ENCODE measurements around the gene DENND11. TPM values are rescaled to one million over a fixed set of nuclear protein-coding genes. Genes with fewer than 3 reads are reported as not detected.

DENND11 gene
- total and polyA plus RNA-seq, 2 of the 4 experiments (the other 2 are of a cell fraction), result 2.9 to 5.0 TPM

DNA sequence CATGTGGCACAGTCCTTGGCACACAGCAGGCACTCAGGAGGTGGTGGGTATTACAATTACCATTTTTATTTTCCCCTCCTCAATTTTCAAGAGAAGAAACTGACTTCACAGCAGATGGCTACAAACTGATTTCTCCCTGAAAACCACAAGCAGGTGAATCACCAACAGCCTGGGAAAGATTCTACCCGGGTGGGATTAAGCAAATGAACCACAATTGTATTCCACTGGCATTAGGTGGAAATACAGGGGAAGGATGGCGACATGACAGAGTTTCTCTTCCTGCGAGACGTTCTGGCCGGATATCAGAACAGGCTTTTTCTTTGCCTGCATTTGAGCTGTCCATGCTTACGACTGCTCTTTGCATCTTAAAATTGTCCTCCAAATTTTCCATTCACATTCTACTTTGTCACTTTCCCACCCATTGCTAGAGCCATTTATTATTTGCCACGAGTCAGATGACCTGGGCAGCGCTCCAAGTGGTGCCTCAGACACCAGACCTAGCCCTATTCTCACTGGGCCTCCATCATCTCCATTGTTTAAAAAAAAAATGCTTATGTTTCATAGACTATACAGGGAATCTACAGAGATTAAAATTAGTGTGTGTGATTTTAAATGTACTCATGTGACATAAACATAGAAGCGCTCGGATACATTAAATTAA lies 4.6 kb downstream of the DENND11 start:
- Histone ChIP-seq H2AFZ (replicated peaks; ENCODE audit: low read length, poor library complexity) (no peak overlapping the region), H3K9ac (ENCODE audit: low read depth, low read length) (no peak overlapping the region), H3K4me3 (ENCODE audit: insufficient read depth, low read depth, low read length) (no peak overlapping the region), H2BK20ac (ENCODE audit: low read depth, low read length) (no peak overlapping the region), H4K5ac (ENCODE audit: low read depth, low read length) (no peak overlapping the region), H3K4ac (ENCODE audit: low read depth, low read length) (no peak overlapping the region), H3K14ac (replicated peaks; ENCODE audit: low read depth, low read length) (no peak overlapping the region), H3K18ac (ENCODE audit: low read depth, low read length) (no peak overlapping the region), H3K36me3 (ENCODE audit: control insufficient read depth, insufficient read depth, low read length) (no peaks in the 10 kb centered on the region), H2BK15ac (ENCODE audit: low read depth, low read length) (no peak overlapping the region), H2BK5ac (ENCODE audit: low read depth, low read length, poor library complexity, severe bottlenecking) (no peak overlapping the region), H3K79me1 (ENCODE audit: low read depth in 1 of 2, low read length in 2 of 2) (peaks cover 8 to 11% of the 10 kb centered on the region in 2 experiments; a peak in 2 of 4 replicates), H4K20me1 (ENCODE audit: insufficient read depth, low read length) (no peaks in the 10 kb centered on the region; the same call in 1 of the 2 replicates), H3K9me1 (ENCODE audit: insufficient read depth, low read length) (no peaks in the 10 kb centered on the region), H3K27me3 (ENCODE audit: control insufficient read depth, insufficient read depth, low read length) (no peaks in the 10 kb centered on the region), H2AK9ac (replicated peaks; ENCODE audit: low read depth, low read length, poor library complexity) (no peak overlapping the region), H3K56ac (ENCODE audit: extremely low read depth, insufficient read depth, low read length) (no peak overlapping the region), H2BK120ac (ENCODE audit: low read depth, low read length) (no peak overlapping the region), H3K9me3 (ENCODE audit: control insufficient read depth, insufficient read depth, low read length) (no peaks in the 10 kb centered on the region), H3K23ac (ENCODE audit: low read depth, low read length) (no peak overlapping the region), H4K91ac (ENCODE audit: insufficient read depth, low read depth, low read length) (no peak overlapping the region), H2AK5ac (ENCODE audit: low read depth, low read length) (no peak overlapping the region), H3K4me1 (ENCODE audit: control insufficient read depth, insufficient read depth, low read length) (peaks cover 1% of the 10 kb centered on the region; the same call in 1 of the 2 replicates), H3K4me2 (ENCODE audit: low read depth, low read length) (no peak overlapping the region), H3K27ac (ENCODE audit: insufficient read depth, low read length) (no peak overlapping the region), H4K8ac (ENCODE audit: low read depth in 2 of 2, low read length in 2 of 2) (no peak overlapping the region)
- TF ChIP-seq CEBPB (IDR thresholded peaks at IDR 0.05; ENCODE audit: low read depth, low read length) (peak; percentile 35; the same call in 1 of the 2 replicates), CHD1 (IDR thresholded peaks at IDR 0.05; ENCODE audit: low read depth, low read length) (no peak)
- ChIA-PET POLR2A (ENCODE audit: unreplicated experiment) (no interaction called here), CTCF (interaction anchor here (1.5 kb wide), 1 partner anchor 41 kb away, joined by 5 read pairs; the partner anchor contains the start of gene SSBP1)
- dilution Hi-C loops (cut with HindIII; ENCODE audit: low sequenced_read_pairs, unreplicated experiment) (no loop called here), in situ Hi-C loops (cut with MboI; ENCODE audit: low sequenced_read_pairs) (no loop called here), intact Hi-C loops (cut with micrococcal nuclease) (no loop called here)
- no TSS peak for BruUV-seq (replicated peaks)
- ATAC-seq (ENCODE audit: low read depth) (no peak), DNase-seq (peak; percentile 74)
- no CpG with 5 or more reads among the region's 10 CpGs for WGBS, 2 experiments (ENCODE audit: extremely low coverage in 2 of 2, insufficient read length in 1 of 2)

Data from IMR-90 (cell line).